ENCODE results near the gene ENTREP3. TPM values are rescaled to one million over a fixed set of nuclear protein-coding genes. Genes with fewer than 3 reads are reported as not detected.
"Not testable (repeated sequence)": the region's sequence is repeated elsewhere in the genome, so short reads cannot be mapped to it uniquely, and the experiment has no call there.

ENTREP3 gene
- total RNA-seq, 1 donor from 2014 or later: 14.8 TPM

DNA sequence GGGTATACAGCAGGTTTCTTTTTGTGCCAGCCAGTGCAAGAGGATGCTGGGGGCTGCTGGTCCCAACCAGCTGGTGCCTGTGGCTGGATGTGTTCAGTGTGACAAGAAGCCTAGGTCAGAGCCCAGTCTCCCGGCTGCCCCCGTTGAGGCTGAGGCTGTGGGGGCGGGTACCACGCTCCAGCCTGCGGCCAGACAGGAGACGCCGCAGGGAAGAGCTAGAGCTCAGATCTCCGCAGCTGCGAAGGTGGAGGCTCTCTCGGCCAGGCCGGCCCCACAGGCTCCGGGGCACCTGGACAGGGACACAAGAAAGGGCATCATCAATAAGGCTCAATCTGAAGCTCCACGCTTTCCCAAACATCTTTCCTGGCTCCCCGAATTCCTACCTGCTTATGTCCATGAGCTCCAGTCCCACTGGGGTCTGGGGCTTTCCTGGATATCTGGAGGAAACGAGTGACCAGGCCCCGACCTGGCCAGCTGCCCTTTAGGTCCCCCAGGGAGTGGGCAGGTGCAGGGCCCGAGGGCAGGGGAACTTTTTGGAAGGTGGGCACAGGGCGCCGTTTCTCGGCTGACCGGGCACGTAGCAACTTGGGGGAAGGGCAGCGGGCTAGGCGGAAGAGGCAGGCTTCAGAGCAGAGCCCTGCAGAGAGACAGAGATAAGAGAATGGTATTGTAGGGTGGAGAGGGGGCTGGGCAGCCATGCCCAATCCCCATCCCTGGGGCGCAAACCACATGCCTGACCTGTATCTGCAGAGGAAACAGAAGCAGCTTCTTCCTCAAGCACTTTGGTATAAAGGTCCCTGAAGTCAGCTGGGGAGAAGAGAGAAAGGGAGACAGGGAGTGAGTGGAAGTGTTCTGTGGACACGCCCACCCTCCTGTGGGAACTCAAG is 7.4 kb downstream of the ENTREP3 start:
- H3K36me3 Mint-ChIP-seq (ENCODE audit: low read depth): peaks cover 3% of the 10 kb centered on the region
- intact Hi-C loops (cut with micrococcal nuclease): no loop called here
- POLR2A ChIA-PET: interaction anchor here (0.7 to 5.4 kb wide), 5 partner anchors 14 to 436 kb away, joined by 3 to 30 read pairs (median 4); partner anchors contain the start of genes CLK2 and SCAMP3
- DNase-seq (no peak), ATAC-seq (ENCODE audit: low read depth) (no peak)
- CTCF ChIA-PET: interaction anchor here (0.9 to 2.0 kb wide), 2 partner anchors 21 to 76 kb away, joined by 3 to 6 read pairs; no protein-coding TSS in a partner anchor
- no peak overlapping the region for H3K4me3 Mint-ChIP-seq
- peaks cover 25% of the 10 kb centered on the region for H3K4me1 Mint-ChIP-seq
- no peaks in the 10 kb centered on the region for H3K9me3 Mint-ChIP-seq
- H3K27me3 Mint-ChIP-seq: peaks cover 2% of the 10 kb centered on the region
- H3K27ac Mint-ChIP-seq: no peak overlapping the region
- no peak for TF ChIP-seq CTCF (IDR thresholded peaks at IDR 0.05)

- H3K4me1 Mint-ChIP-seq: peaks cover 25% of the 10 kb centered on the region
- POLR2A ChIA-PET: interaction anchor here (0.5 to 1.7 kb wide), 3 partner anchors 15 to 106 kb away, joined by 4 to 6 read pairs (median 4); partner anchors contain the start of genes CLK2 and SCAMP3
- H3K36me3 Mint-ChIP-seq (ENCODE audit: low read depth); H3K27me3 Mint-ChIP-seq; H3K9me3 Mint-ChIP-seq; intact Hi-C loops (cut with micrococcal nuclease); ATAC-seq (ENCODE audit: low read depth); H3K4me3 Mint-ChIP-seq; H3K27ac Mint-ChIP-seq; DNase-seq: not testable (repeated sequence)
- CTCF ChIA-PET: interaction anchor here (2.0 kb wide), 1 partner anchor 77 kb away, joined by 6 read pairs; no protein-coding TSS in a partner anchor
Observed at GRCh38 chr1:155246796-155247195, 8.5 kb downstream of the ENTREP3 start.

DNA sequence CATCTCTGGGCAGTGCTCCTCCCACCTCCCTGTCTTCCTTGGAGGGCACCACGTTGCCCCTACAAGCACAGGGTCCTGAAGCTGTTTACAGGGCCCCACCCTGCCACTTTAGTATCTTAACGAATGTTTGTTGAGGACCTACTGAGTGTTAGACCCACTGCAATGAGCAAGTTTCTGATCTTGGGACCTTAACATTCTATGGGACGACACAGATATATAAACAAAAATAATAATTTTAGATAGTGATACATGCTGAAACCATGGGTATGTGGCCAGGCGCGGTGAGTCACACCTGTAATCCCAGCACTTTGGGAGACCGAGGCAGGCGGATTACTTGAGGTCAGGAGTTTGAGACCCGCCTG is 10.1 kb downstream of the ENTREP3 start:
- peak overlapping the region; percentile 85 for H3K4me3 Mint-ChIP-seq
- peaks cover 2% of the 10 kb centered on the region for H3K27me3 Mint-ChIP-seq
- DNase-seq (no peak), ATAC-seq (ENCODE audit: low read depth) (peak; percentile 2)
- no peaks in the 10 kb centered on the region for H3K9me3 Mint-ChIP-seq
- no peak for TF ChIP-seq CTCF (IDR thresholded peaks at IDR 0.05)
- ChIA-PET CTCF (interaction anchor here (1.0 to 1.5 kb wide), 2 partner anchors 18 to 38 kb away, joined by 3 to 5 read pairs; partner anchors contain the start of gene THBS3), POLR2A (interaction anchor here (0.6 to 2.7 kb wide), 9 partner anchors 10 to 1015 kb away, joined by 3 to 13 read pairs (median 5); partner anchors contain the start of genes CLK2, ENTREP3, FDPS and KRTCAP2)
- peaks cover 6% of the 10 kb centered on the region for H3K36me3 Mint-ChIP-seq (ENCODE audit: low read depth)
- intact Hi-C loops (cut with micrococcal nuclease): no loop called here
- H3K27ac Mint-ChIP-seq: peak overlapping the region; percentile 96
- peaks cover 37% of the 10 kb centered on the region for H3K4me1 Mint-ChIP-seq

- ChIA-PET POLR2A (interaction anchor here (0.8 to 2.7 kb wide), 12 partner anchors 11 to 319 kb away, joined by 3 to 13 read pairs (median 6); partner anchors contain the start of genes ENTREP3, FDPS, KRTCAP2 and MTX1), CTCF (interaction anchor here (0.6 to 1.4 kb wide), 5 partner anchors 18 to 79 kb away, joined by 3 to 5 read pairs (median 4); no protein-coding TSS in a partner anchor)
- Mint-ChIP-seq H3K4me3 (peak overlapping the region; percentile 85), H3K9me3 (no peaks in the 10 kb centered on the region), H3K36me3 (ENCODE audit: low read depth) (peaks cover 7% of the 10 kb centered on the region), H3K27me3 (peaks cover 2% of the 10 kb centered on the region), H3K27ac (peak overlapping the region; percentile 96), H3K4me1 (peaks cover 39% of the 10 kb centered on the region)
- no peak for TF ChIP-seq CTCF (IDR thresholded peaks at IDR 0.05)
- intact Hi-C loops (cut with micrococcal nuclease): loop anchor here (1.0 to 5.0 kb wide), 7 partner anchors 11 to 79 kb away; partner anchors contain the start of genes ENTREP3, FDPS, HCN3 and MTX1
- DNase-seq (peak; percentile 87), ATAC-seq (ENCODE audit: low read depth) (peak; percentile 97)
Observed at GRCh38 chr1:155244368-155245162, 10.7 kb downstream of the ENTREP3 start.

DNA sequence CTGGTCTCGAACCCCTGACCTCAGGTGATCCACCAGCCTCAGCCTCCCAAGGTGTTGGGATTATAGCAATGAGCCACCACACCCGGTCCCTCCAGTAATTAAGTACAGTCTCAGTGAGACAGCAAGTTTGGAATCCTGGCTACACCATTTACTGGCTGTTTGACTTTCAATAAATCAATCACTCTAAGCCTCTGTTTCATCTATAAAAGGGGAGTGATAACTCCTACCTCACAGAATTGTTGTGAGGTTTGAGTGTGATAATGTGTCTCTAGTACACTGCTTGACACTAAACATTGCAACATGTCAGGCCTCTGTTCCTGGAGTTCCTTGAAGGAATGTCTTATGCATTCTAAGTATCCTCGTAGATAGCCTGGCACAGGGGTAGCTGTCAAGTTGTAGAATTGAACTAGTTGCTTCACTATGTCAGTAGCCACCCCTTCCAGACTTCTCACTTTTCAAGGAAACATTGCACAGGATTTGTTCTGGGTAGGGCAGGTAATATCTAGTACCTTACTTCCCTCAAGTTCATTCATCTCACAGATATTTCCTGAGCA is 12.4 kb downstream of the ENTREP3 start:
- peak overlapping the region; percentile 85 for H3K4me3 Mint-ChIP-seq
- intact Hi-C loops (cut with micrococcal nuclease): loop anchor here (5.0 kb wide), 1 partner anchor 34 kb away; the partner anchor contains the start of gene HCN3
- H3K4me1 Mint-ChIP-seq: peaks cover 42% of the 10 kb centered on the region

More for the DNA sequence above, 12.4 kb downstream of the ENTREP3 start:
- H3K36me3 Mint-ChIP-seq (ENCODE audit: low read depth): peaks cover 17% of the 10 kb centered on the region
- peaks cover 2% of the 10 kb centered on the region for H3K27me3 Mint-ChIP-seq
- POLR2A ChIA-PET: interaction anchor here (2.4 to 2.7 kb wide), 2 partner anchors 34 to 49 kb away, joined by 9 to 11 read pairs; partner anchors contain the start of gene MTX1
- TF ChIP-seq CTCF (IDR thresholded peaks at IDR 0.05): no peak
- CTCF ChIA-PET: interaction anchor here (1.4 kb wide), 1 partner anchor 36 kb away, joined by 5 read pairs; no protein-coding TSS in a partner anchor
- ATAC-seq (ENCODE audit: low read depth) (no peak), DNase-seq (no peak)
- H3K27ac Mint-ChIP-seq: peak overlapping the region; percentile 96
- H3K9me3 Mint-ChIP-seq: no peaks in the 10 kb centered on the region
